Measurements from ENCODE around the gene MTMR12. TPM values are rescaled to one million over a fixed set of nuclear protein-coding genes. Genes with fewer than 3 reads are reported as not detected.

MTMR12 gene
- total and polyA plus RNA-seq, 2 of the 8 experiments (the other 6 are each of a cell fraction or from before 2014, with no cell fraction given) = 19.1 to 59.3 TPM

- TF ChIP-seq NANOG (IDR thresholded peaks at IDR 0.05; ENCODE audit: insufficient read depth, low read depth, low read length, poor library complexity, severe bottlenecking) (no peak), BACH1 (IDR thresholded peaks at IDR 0.05; ENCODE audit: low read length) (no peak), KDM5A (IDR thresholded peaks at IDR 0.05; ENCODE audit: low read length) (no peak), SUZ12 (IDR thresholded peaks at IDR 0.05; ENCODE audit: low read length) (no peak), TAF7 (optimal IDR thresholded peaks at IDR 0.05; ENCODE audit: borderline replicate concordance, low read depth, low read length) (no peak)
Observed at GRCh38 chr5:32182463-32183063, 130.2 kb downstream of the MTMR12 start (continued).

Small RNA genes lying within 50 kb of the gene (small RNA-seq; reads per million reads assigned to genes)
- gene RNU6-1079P (ENCODE audit: insufficient read depth) (not detected), gene RNU6-378P (ENCODE audit: insufficient read depth) (not detected)

Other genes starting within 250 kb of the MTMR12 start
- 86.1 and 93.6 TPM in 2 replicates for gene GOLPH3, start 138.6 kb downstream of the MTMR12 start, total RNA-seq (2021; fragmentation: NEBNext Ultra II Directional; extraction: Animal tissue kit (Norgen Biotek cat#: 25700))
- 36.6 and 53.7 TPM in 2 replicates for gene GOLPH3, start 138.6 kb downstream of the MTMR12 start, polyA plus RNA-seq (2011; rRNA removed)
- 66.2 and 68.8 TPM in 2 replicates for gene ZFR, start 131.8 kb upstream of the MTMR12 start, total RNA-seq (2021; fragmentation: NEBNext Ultra II Directional; extraction: Animal tissue kit (Norgen Biotek cat#: 25700))
- gene ZFR, start 131.8 kb upstream of the MTMR12 start, polyA plus RNA-seq (2011; rRNA removed) = 85.6 and 92.7 TPM in 2 replicates

Measured in H1 (cell line).